Fibroblast of mammary gland (primary cell): ENCODE data around the gene BNC2.

Experiments
- DNase-seq: peaks from one replicate; pipeline ENCODE4 v3.0.0-alpha.2; 2010; ENCODE audit warnings: low read depth
- H3K4me3 ChIP-seq: 2 replicates; pipeline ENCODE4 v1.5.1; 2011; ENCODE audit warnings: low read depth, mild to moderate bottlenecking, low read length, moderate library complexity; ENCODE audit not compliant: control insufficient read depth
- TF ChIP-seq, protein P1 (sequence below): conservative IDR thresholded peaks from 2 replicates; pipeline ENCODE4 v1.5.1; 2011; ENCODE audit warnings: low read depth, low read length, inconsistent platforms; ENCODE audit not compliant: control insufficient read depth, insufficient read depth

The BNC2 gene

DNA sequence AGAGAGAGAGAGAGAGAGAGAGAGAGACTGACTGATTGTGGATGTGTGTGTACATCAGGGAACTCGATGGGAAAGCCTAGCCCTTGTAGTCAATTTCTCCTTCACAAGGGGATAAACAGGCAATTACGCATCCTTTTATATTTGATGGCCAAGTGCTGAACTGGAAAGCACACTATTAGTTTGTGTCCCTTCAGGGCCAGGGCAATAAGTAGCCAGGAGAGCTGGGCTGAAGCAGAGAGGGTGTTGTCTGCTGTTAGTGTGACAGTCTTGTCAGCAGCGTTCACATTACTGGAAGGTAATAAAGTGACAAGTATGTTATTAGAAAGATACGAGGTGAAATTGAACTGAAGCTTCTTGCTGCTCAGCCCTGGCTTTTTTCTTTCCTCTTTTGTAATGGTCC, 457.7 kb downstream of the BNC2 start:
- H3K4me3 ChIP-seq: no peak overlapping the region
- TF ChIP-seq, protein P1, sequence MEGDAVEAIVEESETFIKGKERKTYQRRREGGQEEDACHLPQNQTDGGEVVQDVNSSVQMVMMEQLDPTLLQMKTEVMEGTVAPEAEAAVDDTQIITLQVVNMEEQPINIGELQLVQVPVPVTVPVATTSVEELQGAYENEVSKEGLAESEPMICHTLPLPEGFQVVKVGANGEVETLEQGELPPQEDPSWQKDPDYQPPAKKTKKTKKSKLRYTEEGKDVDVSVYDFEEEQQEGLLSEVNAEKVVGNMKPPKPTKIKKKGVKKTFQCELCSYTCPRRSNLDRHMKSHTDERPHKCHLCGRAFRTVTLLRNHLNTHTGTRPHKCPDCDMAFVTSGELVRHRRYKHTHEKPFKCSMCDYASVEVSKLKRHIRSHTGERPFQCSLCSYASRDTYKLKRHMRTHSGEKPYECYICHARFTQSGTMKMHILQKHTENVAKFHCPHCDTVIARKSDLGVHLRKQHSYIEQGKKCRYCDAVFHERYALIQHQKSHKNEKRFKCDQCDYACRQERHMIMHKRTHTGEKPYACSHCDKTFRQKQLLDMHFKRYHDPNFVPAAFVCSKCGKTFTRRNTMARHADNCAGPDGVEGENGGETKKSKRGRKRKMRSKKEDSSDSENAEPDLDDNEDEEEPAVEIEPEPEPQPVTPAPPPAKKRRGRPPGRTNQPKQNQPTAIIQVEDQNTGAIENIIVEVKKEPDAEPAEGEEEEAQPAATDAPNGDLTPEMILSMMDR: no peak
- DNase-seq: no peak

DNA sequence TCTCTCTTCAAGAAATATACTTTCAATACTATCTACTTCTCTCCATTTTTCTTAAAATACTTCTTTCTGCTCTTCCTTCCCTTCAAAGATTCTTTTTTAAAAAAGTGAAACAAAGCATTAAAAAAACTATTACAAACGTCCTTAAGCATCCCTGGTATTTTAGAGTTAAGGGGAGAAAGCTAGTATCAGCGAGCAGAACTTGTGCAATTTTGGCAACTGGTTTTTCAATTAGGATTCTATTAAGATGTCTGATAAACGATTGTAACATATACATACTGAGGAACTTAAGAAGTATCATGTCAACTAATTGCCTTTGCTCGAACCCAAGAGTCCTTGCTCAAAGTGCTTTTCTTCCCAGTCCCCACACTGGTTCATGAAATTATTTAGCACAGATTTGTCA, 459.2 kb downstream of the BNC2 start:
- no peak for DNase-seq
- H3K4me3 ChIP-seq: no peak overlapping the region
- TF ChIP-seq, protein P1: no peak

DNA sequence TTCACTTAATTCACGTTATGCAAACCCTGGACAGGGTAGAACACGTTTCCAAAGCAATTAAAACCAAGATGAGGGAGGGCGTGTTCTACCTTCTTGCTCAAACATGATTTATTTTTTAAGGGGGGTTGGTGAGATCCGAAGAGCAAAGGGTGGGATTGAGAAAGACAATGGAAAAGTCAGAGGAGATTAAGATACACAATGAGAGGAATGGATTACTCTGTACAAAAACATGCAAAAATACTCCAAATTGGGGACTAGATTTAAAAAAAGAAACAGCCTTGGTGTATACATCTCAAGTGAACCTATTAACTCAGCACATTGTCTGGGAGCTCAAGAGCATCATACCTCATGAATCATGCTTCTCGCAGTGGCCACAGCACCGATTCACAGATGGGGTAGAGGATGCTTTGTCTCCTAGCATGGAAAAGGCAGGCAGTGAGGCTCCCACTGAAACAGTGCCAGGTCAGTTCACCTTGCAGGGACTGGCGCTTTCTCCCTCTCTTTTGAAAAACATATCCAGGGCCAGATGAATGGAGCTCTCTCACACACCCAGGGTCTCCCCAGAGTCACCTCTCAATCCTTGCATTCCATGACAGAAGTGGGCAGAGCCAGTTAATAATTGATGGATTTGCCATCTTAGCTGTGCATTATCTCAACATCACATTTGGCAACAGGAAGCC, 459.7 kb downstream of the BNC2 start:
- no peak overlapping the region for H3K4me3 ChIP-seq
- DNase-seq: peak; percentile 85
- TF ChIP-seq, protein P1: no peak

DNA sequence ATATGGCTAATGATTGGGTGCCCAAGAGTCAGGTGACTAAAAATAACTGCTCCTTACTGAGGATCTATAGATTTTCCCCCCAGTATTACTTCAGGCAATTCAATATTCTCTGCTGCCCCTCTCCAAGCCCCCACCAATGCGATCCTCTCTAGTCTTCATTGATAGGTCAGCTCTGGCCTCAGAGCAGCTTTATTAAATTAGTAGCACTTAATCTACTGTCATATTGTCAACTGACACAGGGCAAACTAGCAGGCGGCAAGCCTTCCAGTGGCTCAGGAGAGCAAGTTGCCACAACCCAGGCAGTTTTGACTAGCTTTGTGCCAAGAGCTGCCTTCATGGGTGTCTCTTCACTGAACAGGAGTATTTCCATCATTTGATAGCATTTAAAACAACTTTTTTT, 462.9 kb downstream of the BNC2 start:
- TF ChIP-seq, protein P1: no peak
- DNase-seq: no peak
- no peak overlapping the region for H3K4me3 ChIP-seq

DNA sequence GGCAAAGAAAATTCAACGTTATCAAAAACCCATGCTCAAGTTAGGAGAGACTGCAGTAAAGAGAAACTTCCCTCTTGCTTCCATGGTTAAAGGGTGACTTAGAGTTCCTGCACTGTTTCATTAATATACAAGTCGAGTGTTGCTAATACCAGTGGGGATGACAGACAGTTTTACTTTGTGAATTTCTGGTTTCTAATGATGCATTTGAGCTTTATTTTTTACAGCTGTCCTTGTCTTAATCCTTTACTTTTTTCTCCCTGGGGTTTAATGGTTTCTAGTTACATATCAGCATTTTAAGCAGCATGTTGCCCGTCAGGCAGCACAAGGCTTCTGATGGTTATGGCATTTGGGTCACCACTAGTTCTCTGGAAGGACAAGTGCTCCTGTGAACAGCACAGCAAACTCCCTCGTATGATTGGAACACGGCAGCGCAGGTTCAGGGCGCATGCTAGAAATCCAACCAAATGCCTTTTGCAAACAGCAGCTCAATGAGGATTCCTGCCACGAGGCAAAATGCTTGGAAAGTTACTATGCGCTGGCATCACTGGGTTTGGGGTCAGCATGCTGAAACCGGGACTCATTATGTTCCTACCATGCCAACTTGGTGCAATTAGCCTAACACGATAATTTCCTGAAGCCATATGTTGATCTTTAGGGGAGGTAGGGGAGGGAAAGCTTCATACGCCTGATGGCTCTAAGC, 463.8 kb downstream of the BNC2 start:
- TF ChIP-seq, protein P1: no peak
- no peak overlapping the region for H3K4me3 ChIP-seq
- no peak for DNase-seq

DNA sequence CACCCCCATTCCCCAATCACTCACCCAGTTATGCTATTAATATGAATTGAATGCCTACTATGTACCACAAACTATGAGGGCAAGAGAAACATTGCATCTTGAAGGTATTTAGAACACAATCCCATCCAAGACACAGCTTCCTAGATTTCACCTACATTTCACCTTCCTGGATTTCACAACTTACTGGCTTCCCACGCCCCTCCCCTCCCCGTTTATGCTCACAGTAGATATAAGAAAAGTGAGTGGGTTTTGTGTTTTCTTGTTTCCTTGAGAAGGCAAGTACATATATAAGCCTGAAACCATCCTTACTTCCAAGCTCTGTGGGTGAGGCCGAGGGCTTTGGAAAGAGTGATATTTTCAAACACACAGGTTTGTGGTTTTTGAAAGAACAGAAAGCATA, 465.0 kb downstream of the BNC2 start:
- no peak overlapping the region for H3K4me3 ChIP-seq
- no peak for DNase-seq
- TF ChIP-seq, protein P1: no peak
